Lower leg skin (tissue), 3 donors: ENCODE measurements around the gene SFMBT2.

ENCODE experiments used
- CTCF ChIP-seq, 3 donors: fragments of 450-650 bp; IDR thresholded peaks; one replicate each; pipeline ENCODE4 v1.5.1; 2016; ENCODE audit warnings: antibody characterized with exemption in 3 of 3, mild to moderate bottlenecking in 3 of 3, moderate library complexity in 2 of 3
- POLR2A ChIP-seq, 2 donors: fragments of 450-650 bp; IDR thresholded peaks; one replicate each; pipeline ENCODE4 v1.6.1; 2016 to 2017; ENCODE audit warnings: antibody characterized with exemption in 2 of 2, mild to moderate bottlenecking in 1 of 2, moderate library complexity in 1 of 2

- TF ChIP-seq CTCF (IDR thresholded peaks at IDR 0.05), result no peak
- no peak for TF ChIP-seq POLR2A (IDR thresholded peaks at IDR 0.05)
Measured at GRCh38 chr10:7173948-7174347, 236.9 kb downstream of the SFMBT2 start.
